Uterus (tissue), 4 donors: ENCODE measurements around the gene S100A14. TPM values are rescaled to one million over a fixed set of nuclear protein-coding genes. Genes with fewer than 3 reads are reported as not detected.

Experiments
- DNase-seq, 2 donors: peaks; one replicate each; pipeline ENCODE4 v3.0.0-alpha.2; 2019 to 2020
- H3K27ac ChIP-seq, 2 donors: fragments of 200-600 bp; sonication (generic); 1 replicate in 1 of 2; 2 replicates in 1 of 2; pipeline ENCODE4 v1.5.1; 2016 to 2018
- H3K27me3 ChIP-seq, 2 donors: fragments of 200-600 bp; sonication (generic); one replicate each; pipeline ENCODE4 v1.5.1; 2018 to 2019; ENCODE audit warnings: control low read depth in 1 of 2
- H3K36me3 ChIP-seq, 2 donors: fragments of 200-600 bp; sonication (generic); one replicate each; pipeline ENCODE4 v1.5.1; 2019; ENCODE audit warnings: control low read depth in 1 of 2
- H3K4me1 ChIP-seq, 2 donors: fragments of 200-600 bp; sonication (generic); one replicate each; pipeline ENCODE4 v1.5.1; 2018 to 2019; ENCODE audit warnings: control low read depth in 1 of 2
- H3K4me3 ChIP-seq, 2 donors: fragments of 200-600 bp; sonication (generic); 1 replicate in 1 of 2; 2 replicates in 1 of 2; pipeline ENCODE4 v1.5.1; 2018 to 2019; ENCODE audit warnings: mild to moderate bottlenecking in 1 of 2
- H3K9me3 ChIP-seq, 2 donors: fragments of 200-600 bp; sonication (generic); one replicate each; pipeline ENCODE4 v1.5.1; 2019; ENCODE audit warnings: control low read depth in 1 of 2
- CTCF ChIP-seq, 4 experiments: fragments of 200-600 bp in 2 of 4; fragments of 450-650 bp in 2 of 4; sonication (generic) in 2 of 4; IDR thresholded peaks; one replicate each; pipeline ENCODE4 v1.5.1; 2016 to 2019; ENCODE audit warnings: antibody characterized with exemption in 4 of 4, mild to moderate bottlenecking in 2 of 4, moderate library complexity in 1 of 4
- POLR2A ChIP-seq, 2 donors: fragments of 450-650 bp; IDR thresholded peaks; one replicate each; pipeline ENCODE4 v1.6.1; 2016; ENCODE audit warnings: antibody characterized with exemption in 2 of 2, mild to moderate bottlenecking in 1 of 2, moderate library complexity in 1 of 2
- intact Hi-C: fragments of 100-400 bp; cut with DNase I; formaldehyde crosslinking; loops from one replicate; pipeline ENCODE4 v1.15.1; 2023; ENCODE audit warnings: low total_unique reads
- total RNA-seq, 4 donors: library from RNA; depleted of rRNA in 3 of 4; stranded (reverse); fragments of >200 nt in 3 of 4; gene quantifications; one replicate each; pipeline versions ENCODE4 v1.1.0 to v1.2.4, GENCODE V29; 2014 to 2023
- donor health status: DM: yes; HTN: yes; CAD: no.

S100A14 gene
- total RNA-seq, 4 donors from 2014 or later: 0.29 to 6.2 TPM; not detected in 2

GRCh38 chr1:153659175-153659534 is 43.0 kb upstream of the S100A14 start:
- H3K9me3 ChIP-seq: no peaks in the 10 kb centered on the region
- H3K36me3 ChIP-seq: no peaks in the 10 kb centered on the region
- peaks cover 4 to 9% of the 10 kb centered on the region in 2 donors for H3K4me1 ChIP-seq
- intact Hi-C loops: no loop called here
- no peak for TF ChIP-seq POLR2A (IDR thresholded peaks at IDR 0.05)
- peak overlapping the region; percentile 92 to 94 for H3K4me3 ChIP-seq
- peak overlapping the region; percentile 98 for H3K27ac ChIP-seq
- no peak for DNase-seq
- H3K27me3 ChIP-seq: no peaks in the 10 kb centered on the region

GRCh38 chr1:153658400-153659174 is 42.5 kb upstream of the S100A14 start, which contains the start of gene SNAPIN:
Gene SNAPIN, plus strand, starts transcription at chr1:153658703. Its CDS starts 41 bp downstream, at chr1:153658744.
- H3K9me3 ChIP-seq: no peaks in the 10 kb centered on the region
- DNase-seq: peak; percentile 90 to 93
- peaks cover 4 to 9% of the 10 kb centered on the region in 2 donors for H3K4me1 ChIP-seq
- no peaks in the 10 kb centered on the region for H3K36me3 ChIP-seq
- H3K27me3 ChIP-seq: no peaks in the 10 kb centered on the region
- peak in 3 of 4 experiments; percentile 22 to 32 (median 25) for TF ChIP-seq CTCF (IDR thresholded peaks at IDR 0.05)
- peak; percentile 57 to 65 for TF ChIP-seq POLR2A (IDR thresholded peaks at IDR 0.05)
- H3K27ac ChIP-seq: peak within 1 kb of the TSS; percentile 98
- peak within 1 kb of the TSS; percentile 92 to 94 for H3K4me3 ChIP-seq
- intact Hi-C loops: no loop called here

GRCh38 chr1:153655333-153655732 is 39.2 kb upstream of the S100A14 start:
- no peak for DNase-seq
- no peaks in the 10 kb centered on the region for H3K27me3 ChIP-seq
- TF ChIP-seq POLR2A (IDR thresholded peaks at IDR 0.05) (no peak), CTCF (IDR thresholded peaks at IDR 0.05) (no peak)
- intact Hi-C loops: no loop called here
- no peak overlapping the region for H3K4me3 ChIP-seq
- peaks cover 4 to 9% of the 10 kb centered on the region in 2 donors for H3K4me1 ChIP-seq
- H3K9me3 ChIP-seq: no peaks in the 10 kb centered on the region
- H3K36me3 ChIP-seq: no peaks in the 10 kb centered on the region
- no peak overlapping the region for H3K27ac ChIP-seq

GRCh38 chr1:153652805-153653500 is 36.8 kb upstream of the S100A14 start:
- Histone ChIP-seq H3K27ac (peak overlapping the region in 1 of 2 donors; percentile 0), H3K9me3 (no peaks in the 10 kb centered on the region), H3K27me3 (no peaks in the 10 kb centered on the region), H3K4me3 (no peak overlapping the region), H3K4me1 (no peaks in the 10 kb centered on the region), H3K36me3 (no peaks in the 10 kb centered on the region)
- no peak for DNase-seq
- TF ChIP-seq CTCF (IDR thresholded peaks at IDR 0.05): no peak
- no peak for TF ChIP-seq POLR2A (IDR thresholded peaks at IDR 0.05)
- intact Hi-C loops: no loop called here

- intact Hi-C loops: no loop called here
- TF ChIP-seq POLR2A (IDR thresholded peaks at IDR 0.05) (no peak), CTCF (IDR thresholded peaks at IDR 0.05) (no peak)
- Histone ChIP-seq H3K4me3 (no peak overlapping the region), H3K27me3 (no peaks in the 10 kb centered on the region), H3K4me1 (no peaks in the 10 kb centered on the region), H3K27ac (no peak overlapping the region), H3K36me3 (no peaks in the 10 kb centered on the region), H3K9me3 (no peaks in the 10 kb centered on the region)
- no peak for DNase-seq
These were observed 35.6 kb upstream of the S100A14 start for GRCh38 chr1:153651771-153652170.
